Breast epithelium (tissue), 3 donors: ENCODE data around the gene PWWP2B.

Experiments used
- POLR2A ChIP-seq: fragments of 450-650 bp; IDR thresholded peaks from one replicate; pipeline ENCODE4 v1.6.1; 2016; ENCODE audit warnings: antibody characterized with exemption, mild to moderate bottlenecking, moderate library complexity
- POLR2AphosphoS5 ChIP-seq, 3 donors: sonication (generic); formaldehyde crosslinking; IDR thresholded peaks; one replicate each; pipeline ENCODE4 v1.6.1; 2017; ENCODE audit warnings: antibody characterized with exemption in 3 of 3
- TF ChIP-seq, protein P1 (sequence below), 3 donors: fragments of 450-650 bp; IDR thresholded peaks; one replicate each; pipeline ENCODE4 v1.5.1; 2016 to 2017; ENCODE audit warnings: antibody characterized with exemption in 3 of 3, mild to moderate bottlenecking in 3 of 3, moderate library complexity in 3 of 3

DNA sequence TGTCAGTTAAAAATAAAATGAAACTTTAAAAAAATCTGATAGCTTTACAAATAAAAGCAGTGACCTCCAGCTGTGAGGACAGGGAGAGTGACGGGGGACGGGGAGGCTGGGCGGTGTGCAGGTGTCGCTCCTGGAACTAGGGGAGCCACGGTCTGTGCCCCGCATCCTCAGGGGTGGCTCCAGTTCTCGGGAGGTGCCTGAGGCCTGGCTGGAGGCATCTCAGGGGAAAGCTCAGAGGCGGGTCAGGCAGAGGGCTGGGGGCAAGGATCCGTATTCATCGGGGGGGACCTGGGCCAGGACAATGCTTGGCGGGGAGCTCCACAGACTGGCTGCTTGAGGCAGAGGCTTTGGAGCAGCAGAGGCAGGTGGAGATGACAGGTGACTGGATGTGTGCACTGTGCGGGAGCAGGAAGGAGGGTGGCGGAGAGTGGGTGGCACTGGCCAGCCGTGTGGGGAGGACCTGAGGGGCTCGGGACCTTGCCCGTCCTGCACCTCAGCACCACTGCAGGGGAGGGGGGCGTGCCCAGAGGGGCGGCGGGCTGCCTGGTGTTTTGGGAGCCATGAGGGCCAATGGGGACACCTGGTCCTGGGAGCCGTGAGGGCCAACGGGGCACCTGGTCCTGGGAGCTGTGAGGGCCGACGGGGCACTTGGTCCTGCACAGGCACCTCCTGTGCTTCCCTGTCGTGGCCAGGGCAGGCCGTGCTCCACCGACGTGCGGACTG, 13.2 kb downstream of the PWWP2B start:
- TF ChIP-seq, protein P1, sequence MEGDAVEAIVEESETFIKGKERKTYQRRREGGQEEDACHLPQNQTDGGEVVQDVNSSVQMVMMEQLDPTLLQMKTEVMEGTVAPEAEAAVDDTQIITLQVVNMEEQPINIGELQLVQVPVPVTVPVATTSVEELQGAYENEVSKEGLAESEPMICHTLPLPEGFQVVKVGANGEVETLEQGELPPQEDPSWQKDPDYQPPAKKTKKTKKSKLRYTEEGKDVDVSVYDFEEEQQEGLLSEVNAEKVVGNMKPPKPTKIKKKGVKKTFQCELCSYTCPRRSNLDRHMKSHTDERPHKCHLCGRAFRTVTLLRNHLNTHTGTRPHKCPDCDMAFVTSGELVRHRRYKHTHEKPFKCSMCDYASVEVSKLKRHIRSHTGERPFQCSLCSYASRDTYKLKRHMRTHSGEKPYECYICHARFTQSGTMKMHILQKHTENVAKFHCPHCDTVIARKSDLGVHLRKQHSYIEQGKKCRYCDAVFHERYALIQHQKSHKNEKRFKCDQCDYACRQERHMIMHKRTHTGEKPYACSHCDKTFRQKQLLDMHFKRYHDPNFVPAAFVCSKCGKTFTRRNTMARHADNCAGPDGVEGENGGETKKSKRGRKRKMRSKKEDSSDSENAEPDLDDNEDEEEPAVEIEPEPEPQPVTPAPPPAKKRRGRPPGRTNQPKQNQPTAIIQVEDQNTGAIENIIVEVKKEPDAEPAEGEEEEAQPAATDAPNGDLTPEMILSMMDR (IDR thresholded peaks at IDR 0.05), result no peak
- TF ChIP-seq POLR2AphosphoS5 (IDR thresholded peaks at IDR 0.05) (no peak), POLR2A (no peak)
